Osteocyte (in vitro differentiated cells): Measurements from ENCODE around the gene IMMP2L. TPM values are rescaled to one million over a fixed set of nuclear protein-coding genes. Genes with fewer than 3 reads are reported as not detected.

ENCODE experiments used
- DNase-seq: peaks from one replicate; pipeline ENCODE4 v3.0.0; 2021; ENCODE audit warnings: mixed read lengths; ENCODE audit not compliant: unreplicated experiment; ENCODE audit errors: extremely low spot score
- H3K27ac Mint-ChIP-seq: one replicate; pipeline ENCODE4 v1.8.0; 2021; ENCODE audit warnings: mild to moderate bottlenecking, mixed read lengths; ENCODE audit not compliant: unreplicated experiment
- H3K27me3 Mint-ChIP-seq: one replicate; pipeline ENCODE4 v1.8.0; 2021; ENCODE audit warnings: mixed read lengths; ENCODE audit not compliant: unreplicated experiment
- H3K36me3 Mint-ChIP-seq: one replicate; pipeline ENCODE4 v1.8.0; 2021; ENCODE audit warnings: mixed read lengths; ENCODE audit not compliant: unreplicated experiment
- H3K4me1 Mint-ChIP-seq: one replicate; pipeline ENCODE4 v1.8.0; 2021; ENCODE audit warnings: mixed read lengths; ENCODE audit not compliant: unreplicated experiment
- H3K4me3 Mint-ChIP-seq: one replicate; pipeline ENCODE4 v1.8.0; 2021; ENCODE audit warnings: mild to moderate bottlenecking, moderate library complexity, mixed read lengths; ENCODE audit not compliant: unreplicated experiment
- H3K9me3 Mint-ChIP-seq: one replicate; pipeline ENCODE4 v1.8.0; 2021; ENCODE audit warnings: mixed read lengths; ENCODE audit not compliant: unreplicated experiment
- total RNA-seq: library from RNA; stranded (reverse); gene quantifications from 2 replicates; pipeline ENCODE4 v1.2.1, GENCODE V29; 2021
- TF ChIP-seq, protein P1 (sequence below): fragments of 200-600 bp; sonication (generic); IDR thresholded peaks from 2 replicates; pipeline ENCODE4 v1.5.0; 2021; ENCODE audit warnings: antibody characterized with exemption, mild to moderate bottlenecking, moderate library complexity

IMMP2L gene
- total RNA-seq, 1 donor from 2014 or later, result 15.6 TPM

DNA sequence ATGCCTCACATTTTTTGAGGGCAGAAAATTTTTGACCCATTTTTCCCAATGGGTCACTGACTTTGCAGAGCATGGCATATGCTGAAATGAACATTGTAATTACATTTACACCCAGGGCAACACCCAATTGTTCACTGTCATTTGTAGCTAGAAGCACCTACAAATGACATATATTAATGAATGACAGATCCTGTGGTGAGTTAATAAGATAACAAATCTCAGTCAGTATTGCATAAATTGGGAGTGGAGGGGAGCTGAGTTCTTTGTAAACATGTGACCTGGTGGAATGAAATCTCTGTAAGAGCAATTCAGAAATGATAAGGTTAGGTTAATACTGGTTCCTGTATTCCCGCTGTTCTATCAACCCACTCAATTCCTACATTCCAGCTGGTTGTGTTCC, 726.4 kb downstream of the IMMP2L start:
- Mint-ChIP-seq H3K27me3 (no peaks in the 10 kb centered on the region), H3K36me3 (no peaks in the 10 kb centered on the region), H3K4me1 (no peaks in the 10 kb centered on the region), H3K4me3 (no peak overlapping the region), H3K27ac (no peak overlapping the region), H3K9me3 (no peaks in the 10 kb centered on the region)
- no peak for DNase-seq
- TF ChIP-seq, protein P1, sequence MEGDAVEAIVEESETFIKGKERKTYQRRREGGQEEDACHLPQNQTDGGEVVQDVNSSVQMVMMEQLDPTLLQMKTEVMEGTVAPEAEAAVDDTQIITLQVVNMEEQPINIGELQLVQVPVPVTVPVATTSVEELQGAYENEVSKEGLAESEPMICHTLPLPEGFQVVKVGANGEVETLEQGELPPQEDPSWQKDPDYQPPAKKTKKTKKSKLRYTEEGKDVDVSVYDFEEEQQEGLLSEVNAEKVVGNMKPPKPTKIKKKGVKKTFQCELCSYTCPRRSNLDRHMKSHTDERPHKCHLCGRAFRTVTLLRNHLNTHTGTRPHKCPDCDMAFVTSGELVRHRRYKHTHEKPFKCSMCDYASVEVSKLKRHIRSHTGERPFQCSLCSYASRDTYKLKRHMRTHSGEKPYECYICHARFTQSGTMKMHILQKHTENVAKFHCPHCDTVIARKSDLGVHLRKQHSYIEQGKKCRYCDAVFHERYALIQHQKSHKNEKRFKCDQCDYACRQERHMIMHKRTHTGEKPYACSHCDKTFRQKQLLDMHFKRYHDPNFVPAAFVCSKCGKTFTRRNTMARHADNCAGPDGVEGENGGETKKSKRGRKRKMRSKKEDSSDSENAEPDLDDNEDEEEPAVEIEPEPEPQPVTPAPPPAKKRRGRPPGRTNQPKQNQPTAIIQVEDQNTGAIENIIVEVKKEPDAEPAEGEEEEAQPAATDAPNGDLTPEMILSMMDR, result no peak

DNA sequence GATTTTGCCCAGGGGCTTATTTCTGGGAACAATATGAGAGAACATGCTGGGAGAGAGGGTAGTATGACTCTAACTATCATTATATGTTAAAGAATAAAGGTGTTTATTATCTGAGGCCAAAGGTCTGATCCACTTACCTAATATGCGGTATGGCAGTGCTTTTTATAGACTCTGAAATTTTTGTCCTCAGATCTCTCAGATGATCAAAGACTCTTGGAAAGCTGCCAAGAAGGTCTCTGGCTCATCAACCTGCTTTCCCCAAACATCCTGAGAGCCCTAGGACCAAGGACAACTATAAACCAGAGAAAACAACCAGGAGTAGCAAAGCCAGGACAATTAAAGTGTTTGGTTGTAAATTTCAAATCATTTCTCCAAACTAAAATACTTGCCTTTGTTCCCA, 727.1 kb downstream of the IMMP2L start:
- H3K9me3 Mint-ChIP-seq, result no peaks in the 10 kb centered on the region
- H3K27me3 Mint-ChIP-seq, result no peaks in the 10 kb centered on the region
- TF ChIP-seq, protein P1, result no peak
- H3K4me1 Mint-ChIP-seq, result no peaks in the 10 kb centered on the region
- no peaks in the 10 kb centered on the region for H3K36me3 Mint-ChIP-seq
- H3K4me3 Mint-ChIP-seq, result no peak overlapping the region
- no peak overlapping the region for H3K27ac Mint-ChIP-seq
- DNase-seq, result no peak

DNA sequence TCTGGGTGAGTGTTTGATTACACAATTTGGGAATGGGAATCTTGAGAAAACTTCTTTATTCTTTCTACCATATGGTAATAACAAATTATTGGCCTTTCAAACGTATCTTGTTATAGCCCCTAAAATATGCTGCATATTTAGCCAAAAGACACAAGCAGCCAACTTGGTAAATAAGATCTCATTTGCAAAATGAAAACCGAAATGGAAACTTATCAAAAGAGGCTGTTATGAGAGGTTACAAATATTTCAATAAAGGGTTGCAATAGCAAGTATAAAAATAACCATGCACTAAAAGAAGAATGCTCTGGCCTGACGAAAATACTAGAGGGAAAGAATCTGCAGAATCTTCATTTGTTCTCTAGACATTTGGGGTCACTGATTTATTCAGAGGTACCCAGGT, 730.9 kb downstream of the IMMP2L start:
- Mint-ChIP-seq H3K4me1 (no peaks in the 10 kb centered on the region), H3K36me3 (no peaks in the 10 kb centered on the region), H3K9me3 (no peaks in the 10 kb centered on the region), H3K27me3 (no peaks in the 10 kb centered on the region), H3K27ac (no peak overlapping the region), H3K4me3 (no peak overlapping the region)
- TF ChIP-seq, protein P1, result no peak
- DNase-seq, result no peak

DNA sequence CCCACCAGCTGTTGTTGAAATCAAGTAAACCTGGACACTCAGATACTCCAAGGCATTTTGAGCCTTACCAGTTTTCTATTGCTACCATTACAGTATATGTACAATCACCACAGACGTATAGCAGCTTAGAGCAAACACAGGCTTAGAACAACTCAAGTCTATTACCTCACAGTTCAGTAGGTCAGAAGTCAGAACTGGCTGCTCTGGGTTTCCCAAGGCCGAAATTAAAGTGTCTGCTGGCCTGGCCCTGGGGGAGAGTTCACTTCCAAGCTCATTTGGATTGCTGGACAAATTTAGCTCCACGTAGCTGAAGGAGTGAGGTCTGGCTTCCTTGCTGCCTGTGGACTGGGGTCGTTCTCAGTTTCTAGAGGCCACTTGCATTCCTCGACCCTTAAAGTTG, 731.5 kb downstream of the IMMP2L start:
- TF ChIP-seq, protein P1, result no peak
- Mint-ChIP-seq H3K4me1 (no peaks in the 10 kb centered on the region), H3K27me3 (no peaks in the 10 kb centered on the region), H3K4me3 (no peak overlapping the region), H3K27ac (no peak overlapping the region), H3K36me3 (no peaks in the 10 kb centered on the region), H3K9me3 (no peaks in the 10 kb centered on the region)
- DNase-seq, result no peak

DNA sequence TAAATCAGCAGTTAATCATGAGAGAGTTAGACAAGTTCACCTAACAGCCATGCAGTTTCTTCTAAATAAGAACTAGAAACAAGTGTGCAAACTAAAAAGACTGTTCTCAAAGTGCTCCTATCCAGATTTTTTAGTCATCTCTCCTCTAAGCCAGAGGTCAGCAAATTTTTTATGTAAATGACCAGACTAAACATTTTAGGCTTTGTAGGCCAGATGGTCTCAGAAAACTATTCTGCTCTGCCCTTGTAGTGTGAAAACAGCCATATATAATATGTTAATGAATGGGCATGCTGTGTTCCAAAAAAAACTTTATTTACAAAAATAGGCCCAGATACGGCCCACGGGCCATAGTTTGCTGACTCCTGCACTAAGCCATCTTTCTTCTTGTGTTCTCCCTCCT, 734.4 kb downstream of the IMMP2L start:
- no peaks in the 10 kb centered on the region for H3K4me1 Mint-ChIP-seq
- TF ChIP-seq, protein P1, result no peak
- H3K4me3 Mint-ChIP-seq, result no peak overlapping the region
- no peaks in the 10 kb centered on the region for H3K27me3 Mint-ChIP-seq
- no peaks in the 10 kb centered on the region for H3K9me3 Mint-ChIP-seq
- no peak for DNase-seq
- no peak overlapping the region for H3K27ac Mint-ChIP-seq
- H3K36me3 Mint-ChIP-seq, result no peaks in the 10 kb centered on the region
